Esophagus muscularis mucosa (tissue), 3 donors: ENCODE results near the gene CYP27B1.

Source experiments
- CTCF ChIP-seq, 3 experiments: fragments of 200-600 bp in 2 of 3; fragments of 450-650 bp in 1 of 3; sonication (generic) in 2 of 3; IDR thresholded peaks; one replicate each; pipeline ENCODE4 v1.5.1; 2017 to 2019; ENCODE audit warnings: antibody characterized with exemption in 3 of 3, mild to moderate bottlenecking in 2 of 3, moderate library complexity in 1 of 3
- POLR2AphosphoS5 ChIP-seq, 2 donors: sonication (generic); formaldehyde crosslinking; IDR thresholded peaks; one replicate each; pipeline ENCODE4 v1.6.1; 2017; ENCODE audit warnings: antibody characterized with exemption in 2 of 2

- TF ChIP-seq POLR2AphosphoS5 (IDR thresholded peaks at IDR 0.05) (no peak), CTCF (IDR thresholded peaks at IDR 0.05) (no peak)
These were observed 49.7 kb downstream of the CYP27B1 start for GRCh38 chr12:57717131-57717530.
